Measurements from ENCODE around the gene LRMDA.

DNA sequence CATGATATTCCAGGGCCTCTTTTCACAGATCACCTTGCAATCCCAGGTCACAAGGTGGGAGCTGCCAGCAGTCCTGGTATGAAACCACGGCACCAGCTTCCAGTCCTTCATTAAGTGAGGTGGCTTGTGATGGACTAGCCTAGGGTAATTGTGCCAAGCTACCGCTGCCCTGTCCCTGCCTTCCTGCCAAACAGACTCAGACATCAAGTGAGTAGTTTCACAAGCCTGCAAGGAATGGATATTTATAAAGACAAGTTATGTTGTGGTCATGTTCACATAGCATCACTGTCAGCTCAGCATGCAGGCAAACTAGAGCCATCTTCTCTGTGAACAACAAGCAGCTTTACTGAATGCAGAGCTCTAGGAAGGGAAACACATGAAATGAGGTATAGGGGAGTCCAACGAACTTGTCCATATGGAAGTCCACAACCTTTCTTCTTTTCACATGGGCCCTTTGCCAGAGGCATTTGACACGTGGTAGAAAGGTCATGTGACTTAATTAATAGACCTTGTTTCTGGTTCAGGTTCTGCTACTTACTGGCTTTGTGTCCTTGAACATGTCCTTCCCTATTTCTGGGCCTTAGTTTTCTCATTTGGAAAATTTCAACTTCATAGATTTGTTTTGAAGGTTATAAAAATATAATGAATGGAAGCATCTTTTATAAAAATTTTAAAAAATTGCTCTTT lies 1145.0 kb downstream of the LRMDA start:
- TF ChIP-seq CTCF (conservative IDR thresholded peaks at IDR 0.05; ENCODE audit: low read length): no peak
- no peak for TF ChIP-seq EZH2phosphoT487 (IDR thresholded peaks at IDR 0.05; ENCODE audit: borderline replicate concordance, low read depth, low read length)

Measured in OCI-LY7 (cell line).